Parathyroid adenoma (tissue), 2 donors: Measurements from ENCODE around the gene HSPA4L.

Experiments used
- H2AFZ ChIP-seq: fragments of 300-600 bp; sonication (generic); one replicate; pipeline ENCODE4 v1.7.0; 2017; ENCODE audit warnings: antibody characterized with exemption, mild to moderate bottlenecking
- H3K27ac ChIP-seq: fragments of 300-600 bp; sonication (generic); one replicate; pipeline ENCODE4 v1.7.0; 2017
- H3K27me3 ChIP-seq: fragments of 300-600 bp; sonication (generic); one replicate; pipeline ENCODE4 v1.7.0; 2017; ENCODE audit warnings: low read length; ENCODE audit not compliant: control insufficient read depth, insufficient read depth
- H3K36me3 ChIP-seq: fragments of 300-600 bp; sonication (generic); one replicate; pipeline ENCODE4 v1.7.0; 2017; ENCODE audit warnings: low read length; ENCODE audit not compliant: control insufficient read depth, insufficient read depth
- H3K4me1 ChIP-seq: fragments of 300-600 bp; sonication (generic); one replicate; pipeline ENCODE4 v1.7.0; 2017; ENCODE audit warnings: control low read depth
- H3K4me2 ChIP-seq: fragments of 300-600 bp; sonication (generic); one replicate; pipeline ENCODE4 v1.7.0; 2017; ENCODE audit warnings: low read length
- H3K4me3 ChIP-seq: fragments of 300-600 bp; sonication (generic); one replicate; pipeline ENCODE4 v1.7.0; 2017; ENCODE audit warnings: low read depth, low read length
- H3K79me2 ChIP-seq: fragments of 300-600 bp; sonication (generic); one replicate; pipeline ENCODE4 v1.7.0; 2017; ENCODE audit warnings: control low read depth
- H3K9ac ChIP-seq: fragments of 300-600 bp; sonication (generic); one replicate; pipeline ENCODE4 v1.7.0; 2017; ENCODE audit warnings: mild to moderate bottlenecking
- H3K9me3 ChIP-seq: fragments of 300-600 bp; sonication (generic); one replicate; pipeline ENCODE4 v1.7.0; 2017; ENCODE audit warnings: low read length; ENCODE audit not compliant: control insufficient read depth
- CTCF ChIP-seq: fragments of 300-600 bp; sonication (generic); IDR thresholded peaks from one replicate; pipeline ENCODE4 v1.7.0; 2017; ENCODE audit warnings: antibody characterized with exemption, mild to moderate bottlenecking
- donor health status: primary hyperparathyroidism.

HSPA4L gene

GRCh38 chr4:127791391-127791790 is 9.3 kb downstream of the HSPA4L start:
- Histone ChIP-seq H3K79me2 (no peaks in the 10 kb centered on the region), H2AFZ (no peak overlapping the region), H3K9me3 (no peaks in the 10 kb centered on the region), H3K36me3 (no peaks in the 10 kb centered on the region), H3K4me3 (no peak overlapping the region), H3K4me2 (no peak overlapping the region), H3K4me1 (no peaks in the 10 kb centered on the region), H3K27me3 (no peaks in the 10 kb centered on the region), H3K9ac (no peak overlapping the region), H3K27ac (no peak overlapping the region)
- TF ChIP-seq CTCF: no peak

GRCh38 chr4:127793528-127793927 is 11.4 kb downstream of the HSPA4L start:
- Histone ChIP-seq H3K27ac (no peak overlapping the region), H3K79me2 (no peaks in the 10 kb centered on the region), H3K36me3 (no peaks in the 10 kb centered on the region), H3K9ac (no peak overlapping the region), H3K9me3 (no peaks in the 10 kb centered on the region), H3K4me2 (no peak overlapping the region), H3K4me1 (no peaks in the 10 kb centered on the region), H2AFZ (no peak overlapping the region), H3K27me3 (no peaks in the 10 kb centered on the region), H3K4me3 (no peak overlapping the region)
- TF ChIP-seq CTCF: no peak

- Histone ChIP-seq H3K27ac (no peak overlapping the region), H3K4me2 (no peak overlapping the region), H3K4me3 (no peak overlapping the region), H3K4me1 (no peaks in the 10 kb centered on the region), H2AFZ (no peak overlapping the region), H3K36me3 (no peaks in the 10 kb centered on the region), H3K9me3 (no peaks in the 10 kb centered on the region), H3K27me3 (no peaks in the 10 kb centered on the region), H3K79me2 (no peaks in the 10 kb centered on the region), H3K9ac (no peak overlapping the region)
- TF ChIP-seq CTCF: no peak
Observed at GRCh38 chr4:127799711-127800110, 17.6 kb downstream of the HSPA4L start.

- Histone ChIP-seq H3K4me2 (no peak overlapping the region), H3K9ac (no peak overlapping the region), H3K27ac (no peak overlapping the region), H3K9me3 (no peaks in the 10 kb centered on the region), H3K4me3 (no peak overlapping the region), H3K79me2 (no peaks in the 10 kb centered on the region), H3K27me3 (no peaks in the 10 kb centered on the region), H3K4me1 (no peaks in the 10 kb centered on the region), H2AFZ (no peak overlapping the region), H3K36me3 (no peaks in the 10 kb centered on the region)
- TF ChIP-seq CTCF: no peak
Observed at GRCh38 chr4:127809173-127809800, 27.2 kb downstream of the HSPA4L start.

- Histone ChIP-seq H3K36me3 (no peaks in the 10 kb centered on the region), H3K4me3 (no peak overlapping the region), H3K4me2 (no peak overlapping the region), H3K27ac (no peak overlapping the region), H3K9me3 (no peaks in the 10 kb centered on the region), H3K27me3 (no peaks in the 10 kb centered on the region), H3K79me2 (no peaks in the 10 kb centered on the region), H3K9ac (no peak overlapping the region), H2AFZ (no peak overlapping the region), H3K4me1 (no peaks in the 10 kb centered on the region)
- TF ChIP-seq CTCF: no peak
Observed at GRCh38 chr4:127810551-127810950, 28.4 kb downstream of the HSPA4L start.
